T1000 (cell line): ENCODE results near the gene VSTM4.

Experiments
- DNase-seq: peaks from one replicate; lab custom pipeline; 2025; ENCODE audit warnings: mixed read lengths; lab: John Stamatoyannopoulos, UW

Gene VSTM4, protein sequence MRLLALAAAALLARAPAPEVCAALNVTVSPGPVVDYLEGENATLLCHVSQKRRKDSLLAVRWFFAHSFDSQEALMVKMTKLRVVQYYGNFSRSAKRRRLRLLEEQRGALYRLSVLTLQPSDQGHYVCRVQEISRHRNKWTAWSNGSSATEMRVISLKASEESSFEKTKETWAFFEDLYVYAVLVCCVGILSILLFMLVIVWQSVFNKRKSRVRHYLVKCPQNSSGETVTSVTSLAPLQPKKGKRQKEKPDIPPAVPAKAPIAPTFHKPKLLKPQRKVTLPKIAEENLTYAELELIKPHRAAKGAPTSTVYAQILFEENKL

DNA sequence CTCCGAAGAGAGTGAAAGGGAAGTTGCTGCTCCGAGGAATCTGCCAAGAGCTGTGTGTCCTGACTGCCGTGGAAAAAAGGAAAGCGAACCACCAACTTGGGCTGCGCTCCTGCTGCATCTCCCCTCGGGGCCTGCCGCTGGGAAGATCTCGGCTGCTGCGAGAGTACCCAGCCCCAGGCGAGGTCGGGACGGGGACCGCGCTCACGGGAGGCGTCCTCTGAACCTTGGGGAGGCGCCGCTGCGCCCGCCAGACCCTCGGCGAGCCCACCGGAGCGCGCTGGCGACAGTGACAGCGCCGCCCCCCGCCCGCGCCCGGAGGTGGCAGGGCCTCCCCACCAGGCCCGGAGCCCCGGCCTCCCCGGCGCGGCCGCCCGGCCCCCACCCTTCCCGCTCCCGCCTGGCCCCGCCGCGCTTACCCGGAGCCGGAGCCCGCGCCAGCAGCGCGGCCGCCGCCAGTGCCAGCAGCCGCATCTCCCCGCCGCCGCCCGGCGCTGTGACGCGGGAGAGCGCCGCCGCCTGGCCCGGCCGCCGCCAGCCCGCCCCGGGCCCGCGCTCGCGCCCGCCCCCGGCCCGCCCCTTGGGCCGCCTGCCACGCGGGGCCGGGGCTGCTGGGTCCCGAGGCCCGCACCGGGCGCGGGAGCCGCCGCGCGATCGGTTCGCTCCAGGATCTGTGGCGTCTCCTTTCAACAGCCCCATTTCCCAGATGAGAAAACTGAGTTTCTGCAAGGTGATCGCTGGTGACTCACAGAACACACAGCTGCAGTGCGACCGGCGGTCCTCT, at the start of gene VSTM4:
Gene VSTM4, minus strand, starts transcription at position 508 of the 781 bp plus-strand sequence. Its CDS starts 37 bp downstream, at position 471.
- DNase-seq: no peak

DNA sequence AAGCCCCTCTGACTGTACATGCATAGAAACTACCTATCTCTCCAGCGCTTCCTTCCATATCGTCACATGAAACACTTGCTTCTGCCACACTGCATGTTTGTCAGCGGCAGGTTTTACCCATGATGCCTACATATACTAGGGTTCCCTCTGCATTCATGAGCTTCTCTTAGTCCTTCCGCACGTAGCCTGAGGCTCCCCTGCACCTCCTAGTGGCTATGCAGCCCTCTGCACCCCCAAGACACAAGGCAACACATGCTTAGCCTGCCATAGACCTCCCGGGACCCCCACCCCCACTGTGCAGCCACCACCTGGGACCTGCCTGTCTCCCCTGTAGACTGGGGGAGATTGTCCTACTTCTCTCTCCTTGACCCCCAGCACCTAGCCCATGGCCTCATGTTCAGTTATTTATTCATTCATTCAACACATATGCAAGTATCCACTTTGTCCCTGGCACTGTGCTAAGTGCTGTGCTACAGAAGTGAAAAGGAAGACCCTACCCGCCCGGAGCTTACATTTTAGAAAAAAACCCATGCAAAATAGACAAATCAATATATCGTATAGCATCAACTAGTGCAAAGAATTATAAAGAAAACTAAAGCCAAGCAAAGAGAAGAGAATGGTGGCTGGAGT, 49.4 kb upstream of the VSTM4 start:
- DNase-seq: no peak

DNA sequence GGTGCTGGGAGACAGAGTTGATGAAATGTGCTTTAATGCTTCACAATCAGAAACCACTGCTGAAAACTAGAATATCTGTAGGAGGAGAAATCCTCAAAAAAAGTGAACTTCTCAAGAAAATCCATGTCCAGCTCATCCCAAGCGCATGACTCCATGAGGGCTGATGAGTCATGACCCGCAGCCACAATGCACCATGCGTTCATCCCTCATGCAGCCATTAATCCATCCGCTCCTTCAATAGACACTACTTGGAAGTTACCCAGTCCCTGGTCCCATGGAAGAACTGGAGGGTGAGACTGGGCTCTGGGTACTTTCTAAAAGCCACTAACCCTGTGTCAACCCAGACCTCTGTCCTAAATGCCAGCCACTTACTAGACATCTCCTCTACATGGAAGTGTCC, 48.4 kb upstream of the VSTM4 start:
- DNase-seq: no peak

DNA sequence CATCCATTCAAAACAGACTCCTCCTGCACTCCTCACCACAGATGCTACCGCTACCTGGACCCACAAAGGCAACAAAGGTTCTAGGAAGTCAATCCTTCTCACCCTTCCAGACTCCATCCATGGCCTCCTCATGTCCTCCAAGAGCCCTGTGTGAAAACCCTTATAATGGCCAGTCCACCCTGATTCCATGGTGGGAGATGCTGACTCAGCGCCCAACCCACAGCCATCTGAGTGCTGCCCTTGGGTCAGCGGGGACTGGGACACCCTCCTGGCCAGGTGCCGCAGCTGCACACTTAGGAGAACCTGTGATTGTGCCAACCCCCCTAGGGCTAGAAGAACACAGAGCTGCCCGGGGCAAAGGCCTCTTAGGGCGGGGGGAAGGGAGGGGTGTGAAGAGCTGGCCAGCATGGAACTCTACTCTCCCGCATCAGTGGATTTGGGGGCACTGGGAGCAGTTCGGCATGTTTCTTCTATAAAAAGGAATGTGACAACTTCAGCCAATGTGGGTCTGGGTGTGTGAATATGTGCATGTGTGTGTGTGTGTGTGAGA, 47.5 kb upstream of the VSTM4 start:
- DNase-seq: no peak

DNA sequence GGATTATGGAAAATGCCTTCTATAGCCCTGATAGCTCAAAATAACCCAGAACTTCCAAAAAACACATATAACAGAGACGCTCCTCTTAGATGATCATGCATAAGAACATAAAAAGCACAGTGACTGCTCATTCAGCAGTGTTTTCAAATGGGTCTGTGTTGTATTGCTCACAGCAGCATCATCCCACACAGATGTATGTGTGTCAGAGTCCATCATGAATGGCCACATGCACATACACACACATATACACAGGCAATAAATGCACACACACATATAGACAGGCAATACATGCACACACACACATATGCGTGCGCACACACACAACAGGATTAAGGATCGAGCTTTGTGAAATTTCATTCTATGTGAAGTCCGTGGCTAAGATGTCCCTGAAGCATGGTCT, 46.7 kb upstream of the VSTM4 start:
- DNase-seq: no peak

DNA sequence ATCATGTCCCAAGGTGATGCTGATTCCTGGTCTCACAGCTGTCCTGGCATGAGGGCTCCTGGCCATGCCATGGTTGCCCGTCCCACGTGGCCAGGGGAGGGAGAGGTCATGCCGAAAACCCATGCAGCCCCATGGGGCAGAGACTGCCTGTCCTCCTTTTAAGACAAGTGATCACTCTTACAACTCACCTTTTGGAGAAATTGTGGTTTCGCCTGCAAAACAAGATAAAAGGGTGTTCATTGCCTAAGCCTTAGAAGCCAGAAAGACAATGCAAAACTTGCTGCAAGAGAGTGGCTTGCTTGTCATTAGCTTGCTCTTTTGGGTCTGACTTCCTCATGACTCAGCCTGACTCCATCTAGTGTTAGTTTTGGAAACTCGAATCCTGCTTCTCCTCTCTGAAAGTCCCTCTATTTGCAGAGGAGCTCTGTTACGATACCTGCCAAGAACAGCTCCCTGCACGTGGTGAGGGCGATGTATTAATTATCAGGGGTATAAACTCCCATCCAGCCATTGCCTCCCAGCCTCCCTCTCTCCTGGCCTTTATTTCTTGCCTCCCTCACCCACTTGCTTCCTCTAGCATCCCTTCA, 46.2 kb upstream of the VSTM4 start:
- no peak for DNase-seq

DNA sequence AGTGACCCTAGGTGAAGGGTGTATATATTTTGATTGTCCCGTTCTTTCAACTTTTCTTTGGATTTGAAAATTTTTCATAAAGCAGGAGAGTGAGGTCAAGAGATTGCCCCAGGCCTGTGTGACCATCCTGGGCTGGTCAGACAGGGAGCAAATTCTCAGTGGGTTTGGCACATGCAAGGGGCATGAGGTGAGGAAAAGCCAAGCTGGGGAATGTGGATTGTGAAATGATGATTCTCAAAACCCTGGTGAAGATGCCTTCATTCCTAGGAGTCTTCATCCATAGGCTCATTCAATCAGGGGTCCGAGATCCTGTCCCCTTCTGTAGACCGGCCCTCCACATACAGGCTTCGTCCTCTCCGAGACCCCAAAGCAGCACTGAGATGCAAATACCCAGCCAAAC, 45.5 kb upstream of the VSTM4 start:
- DNase-seq: no peak

DNA sequence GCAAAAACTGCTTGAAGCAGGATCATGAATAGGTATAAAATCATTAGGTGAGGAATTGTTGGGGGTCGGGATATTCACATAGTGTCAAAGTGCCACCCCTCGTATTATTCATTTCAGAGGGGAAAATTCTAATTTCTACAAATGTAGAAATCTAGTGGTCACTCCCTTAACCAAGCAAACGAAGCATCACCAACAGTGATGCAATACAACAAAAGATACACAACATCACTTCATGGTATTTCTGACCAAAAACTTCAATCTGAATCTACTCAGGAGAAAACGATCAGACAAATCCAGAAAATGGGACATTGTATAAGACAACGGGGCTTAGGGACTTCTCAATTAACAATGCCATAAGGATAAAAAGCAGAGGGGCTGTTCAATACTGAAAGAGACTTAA, 44.8 kb upstream of the VSTM4 start:
- no peak for DNase-seq

DNA sequence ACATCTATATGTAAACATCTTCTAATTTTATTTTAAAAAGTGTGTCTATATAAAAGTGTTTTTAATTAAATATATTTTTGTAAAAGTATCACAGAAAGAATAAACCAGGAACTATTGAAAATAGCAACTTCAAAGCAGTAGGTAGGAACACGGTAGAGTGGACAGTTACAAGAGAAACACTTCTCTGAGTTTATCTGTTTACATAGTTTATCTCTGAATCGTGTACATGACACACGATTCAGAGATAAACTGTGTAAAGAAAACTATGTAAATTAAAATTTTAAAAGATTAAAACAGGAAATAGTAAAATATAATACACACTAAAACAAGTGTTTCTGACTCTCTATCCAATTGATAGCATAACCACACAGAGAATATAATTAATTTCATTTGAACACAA, 43.6 kb upstream of the VSTM4 start:
- no peak for DNase-seq

DNA sequence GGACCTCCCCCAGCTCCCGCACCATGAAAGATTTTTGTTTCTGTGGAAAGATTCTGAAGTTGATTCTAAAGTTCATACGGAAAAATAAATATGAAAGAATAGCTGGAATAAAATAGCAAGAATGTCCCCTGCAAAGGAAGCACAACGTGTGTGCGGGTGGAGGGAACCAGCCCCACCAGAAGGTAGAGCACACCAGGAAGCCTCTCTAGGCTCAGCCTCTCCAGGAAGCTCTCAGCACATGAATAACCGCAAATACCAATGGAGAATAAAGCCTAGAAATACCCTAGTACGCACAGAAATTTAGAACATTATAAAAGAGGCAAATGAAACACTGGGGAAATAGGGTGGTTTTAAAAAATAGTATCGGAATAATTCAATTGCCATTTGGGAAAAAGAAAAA, 43.1 kb upstream of the VSTM4 start:
- DNase-seq: no peak

DNA sequence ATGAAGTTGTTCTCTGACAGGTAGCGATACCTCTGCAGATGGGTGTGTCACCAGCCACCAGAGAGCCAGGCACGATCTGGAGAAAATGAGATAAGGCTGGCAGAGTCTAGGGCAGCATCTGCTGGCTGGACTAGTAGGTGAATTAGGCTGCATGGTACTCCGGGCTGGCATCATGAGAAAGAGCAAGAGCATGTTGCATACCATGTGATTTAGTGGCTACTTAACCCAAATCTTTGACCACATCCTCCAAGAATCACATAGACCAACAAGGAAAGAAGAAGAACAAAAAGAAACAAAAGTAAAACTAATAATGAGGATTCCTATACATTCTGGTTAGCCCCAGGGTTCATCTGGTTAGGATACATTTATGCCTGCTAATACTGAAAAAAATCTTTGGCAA, 41.9 kb upstream of the VSTM4 start:
- no peak for DNase-seq

DNA sequence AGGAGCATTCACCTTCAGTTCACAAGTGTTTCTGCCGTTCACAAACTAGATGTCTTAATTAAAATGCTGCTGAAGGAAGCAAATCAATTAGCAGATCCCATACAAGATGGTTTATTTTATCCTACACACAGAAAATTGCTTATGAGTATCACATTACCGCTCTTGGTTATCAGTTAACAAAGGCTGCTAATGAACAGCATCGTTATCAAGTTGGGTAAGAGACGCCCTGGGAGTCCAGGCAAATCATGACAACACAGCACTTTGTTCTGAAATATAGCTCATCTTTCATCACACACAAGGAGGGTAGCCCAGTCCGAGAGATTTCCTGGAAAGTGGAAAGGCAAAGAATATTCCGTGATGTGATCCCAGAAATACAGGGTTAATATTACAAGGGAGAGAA, 39.3 kb upstream of the VSTM4 start:
- no peak for DNase-seq

DNA sequence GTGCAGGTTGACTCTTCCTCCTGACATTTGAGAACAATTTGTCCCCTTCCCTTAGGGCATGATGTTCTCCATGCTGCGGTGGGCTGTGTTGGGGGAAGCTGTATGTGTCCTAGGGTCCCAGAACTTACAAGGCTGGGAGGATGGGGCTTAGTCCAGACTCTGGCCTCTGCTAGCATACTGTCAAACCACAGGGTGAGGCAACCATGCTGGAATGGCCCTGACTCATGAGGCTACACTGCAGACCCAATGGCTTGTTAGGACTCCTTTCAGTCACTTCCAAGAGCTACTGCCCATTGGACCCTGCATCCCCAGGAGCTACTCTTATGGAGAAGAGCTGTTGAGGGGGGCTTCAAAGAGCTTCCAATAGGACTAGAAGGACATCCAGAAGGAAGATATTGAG, 38.6 kb upstream of the VSTM4 start:
- no peak for DNase-seq

DNA sequence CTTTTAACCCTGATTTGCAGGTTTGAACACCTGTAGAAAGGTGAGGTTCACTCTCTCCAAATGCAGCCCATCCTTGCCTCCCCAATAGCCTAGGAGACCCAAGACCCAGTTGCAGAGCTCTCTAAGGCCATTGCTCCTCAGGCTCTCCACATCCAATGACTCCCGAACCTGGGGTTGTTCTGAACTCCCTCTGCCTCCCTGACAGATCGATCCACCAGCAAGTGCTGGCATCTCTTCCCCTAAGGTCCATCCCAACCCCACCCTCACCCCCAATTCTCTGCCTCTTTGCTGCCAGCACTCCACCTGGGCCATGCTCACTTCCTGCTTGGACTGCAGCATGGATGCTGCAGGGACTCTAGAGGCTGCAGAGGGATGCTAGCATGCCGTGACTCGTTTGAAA, 37.8 kb upstream of the VSTM4 start:
- DNase-seq: no peak

DNA sequence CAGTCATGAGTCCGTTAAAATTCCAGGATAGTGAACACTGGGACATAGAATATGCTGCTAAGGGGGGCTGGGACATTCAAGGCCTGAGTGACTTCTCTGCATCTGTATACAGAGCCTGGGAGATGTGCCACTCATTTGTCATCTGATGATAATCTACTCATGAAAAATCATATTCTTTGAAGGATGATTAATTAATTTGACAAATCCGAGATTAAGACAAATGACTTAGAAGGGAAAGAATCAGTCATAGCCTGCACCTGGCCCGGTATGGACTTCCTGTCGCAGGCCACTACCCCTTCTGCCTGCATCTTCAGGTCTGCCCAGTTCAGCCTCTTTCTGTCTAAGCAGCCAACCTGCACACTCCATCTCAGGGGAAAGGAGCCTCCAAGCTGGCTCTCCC, 37.3 kb upstream of the VSTM4 start:
- DNase-seq: no peak

DNA sequence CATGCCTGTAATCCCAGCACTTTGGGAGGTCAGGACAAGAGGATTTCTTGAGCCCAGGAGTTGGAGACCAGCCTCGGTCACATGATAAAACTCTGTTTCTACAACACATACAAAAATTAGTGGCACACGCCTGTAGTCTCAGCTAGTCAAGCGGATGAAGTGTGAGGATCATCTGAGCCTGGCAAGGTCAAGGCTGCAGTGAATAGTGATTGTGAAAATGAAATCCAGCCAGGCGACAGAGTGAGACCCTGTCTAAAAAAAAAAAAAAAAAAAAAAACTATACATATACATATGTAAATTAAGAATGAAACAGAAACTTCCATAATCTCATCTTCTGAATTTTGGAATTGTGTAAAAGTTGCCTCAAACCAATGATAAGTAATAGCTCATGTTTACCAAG, 36.7 kb upstream of the VSTM4 start:
- DNase-seq: no peak

DNA sequence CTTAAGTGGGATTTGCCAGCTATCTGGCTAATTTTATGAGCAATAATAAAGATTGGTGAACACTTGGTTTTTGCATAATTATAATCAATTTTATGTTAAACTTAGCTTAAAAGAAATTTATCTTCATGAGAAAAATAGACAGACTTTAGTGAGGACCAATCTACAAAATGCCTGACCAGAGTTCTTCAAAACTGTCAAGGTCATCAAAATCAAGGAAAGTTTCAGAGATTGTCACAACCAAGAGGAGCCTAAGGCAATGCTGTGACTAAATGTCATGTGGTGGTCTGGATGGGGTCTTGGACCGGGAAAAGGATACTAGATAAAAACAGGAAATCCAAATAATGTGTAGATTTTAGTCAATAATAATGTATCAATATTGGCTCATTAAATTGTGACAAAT, 36.2 kb upstream of the VSTM4 start:
- DNase-seq: no peak

DNA sequence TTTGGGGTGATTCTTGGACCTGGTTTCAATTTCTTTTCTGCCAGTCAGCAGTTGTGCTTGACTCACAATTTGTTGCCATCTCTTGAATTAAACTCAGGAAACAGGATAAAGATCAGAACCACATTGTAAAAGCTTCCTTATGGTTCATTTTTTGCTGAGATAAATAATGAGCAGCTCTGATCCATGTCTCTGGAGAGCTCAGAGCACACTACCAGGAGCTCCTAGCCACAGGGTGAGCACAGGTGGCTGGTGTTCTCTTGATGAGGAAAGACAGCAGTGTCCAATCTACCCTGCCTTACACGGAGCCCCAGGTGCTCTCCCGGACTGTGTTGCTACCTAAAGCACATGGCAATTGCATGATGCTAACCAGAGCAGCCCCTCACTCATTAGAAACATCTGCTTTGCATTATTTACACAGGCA, 35.7 kb upstream of the VSTM4 start:
- DNase-seq: no peak

DNA sequence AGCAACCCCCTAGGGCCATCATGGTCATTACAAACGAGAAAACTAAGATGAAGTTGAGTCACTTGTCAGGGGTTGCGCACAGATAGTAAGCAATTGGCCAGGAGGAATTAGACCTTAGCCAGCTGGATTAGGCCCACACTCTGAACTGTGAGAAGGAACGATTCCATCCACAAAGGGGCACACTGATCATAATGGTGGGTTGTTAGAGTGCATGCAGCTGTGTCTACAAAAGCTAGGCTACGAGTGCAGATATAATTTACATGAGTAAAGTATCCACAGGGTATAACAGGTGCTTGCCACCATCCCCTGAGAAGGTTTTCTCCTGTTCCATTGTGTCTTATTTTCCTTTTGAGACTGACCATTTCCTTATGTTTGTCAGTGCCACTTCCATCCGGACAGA, 35.1 kb upstream of the VSTM4 start:
- DNase-seq: no peak

DNA sequence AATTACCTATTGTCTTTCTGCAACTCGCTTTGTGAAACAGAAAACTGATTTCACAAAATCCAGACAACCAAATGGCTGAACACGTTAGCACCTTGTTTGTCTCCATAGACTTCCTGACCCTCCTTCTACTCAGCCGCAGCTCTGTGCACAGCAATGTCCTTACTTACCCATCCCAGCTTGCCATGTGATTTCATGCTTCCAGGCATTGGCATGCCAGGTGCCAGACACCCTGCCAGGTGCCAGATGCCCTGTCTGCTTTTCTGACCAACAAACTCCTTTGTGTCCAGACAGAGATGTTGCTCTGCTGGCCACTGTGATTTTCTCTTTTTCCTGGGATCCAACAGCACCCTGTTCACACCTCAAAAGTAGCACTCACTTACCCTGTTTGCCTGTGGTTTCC, 34.6 kb upstream of the VSTM4 start:
- DNase-seq: no peak

DNA sequence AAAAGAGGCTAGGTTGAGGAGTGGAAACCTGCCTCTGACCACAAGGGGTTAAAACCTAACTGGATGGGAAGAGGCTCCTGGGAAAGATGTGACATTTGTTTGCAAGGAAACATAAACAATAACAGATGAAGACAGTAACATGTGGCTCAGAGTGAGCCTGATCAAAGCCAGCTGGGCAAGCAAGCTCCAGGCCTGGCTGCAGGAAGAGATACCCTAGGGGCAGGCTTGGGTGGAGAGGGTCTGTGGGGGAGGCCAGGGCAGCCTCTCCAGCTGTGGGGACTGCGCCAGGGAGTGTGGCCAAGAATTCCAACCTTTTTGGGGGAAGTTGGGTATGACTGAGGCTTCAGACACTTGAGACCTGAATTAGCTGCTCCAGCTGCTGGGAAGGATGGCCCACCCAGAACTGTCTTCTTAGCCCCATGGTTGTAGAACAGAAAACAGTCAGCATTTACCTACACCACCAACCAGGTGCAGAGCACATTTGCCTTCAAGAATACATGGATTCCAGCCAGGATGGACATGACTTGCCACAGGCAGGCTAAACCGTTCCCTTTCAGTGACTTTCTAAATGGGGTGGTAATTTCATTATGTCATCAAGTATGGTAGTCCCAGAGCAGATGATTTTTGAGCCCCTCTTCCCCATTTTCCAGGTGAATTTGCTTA, 28.9 kb upstream of the VSTM4 start:
- DNase-seq: no peak

DNA sequence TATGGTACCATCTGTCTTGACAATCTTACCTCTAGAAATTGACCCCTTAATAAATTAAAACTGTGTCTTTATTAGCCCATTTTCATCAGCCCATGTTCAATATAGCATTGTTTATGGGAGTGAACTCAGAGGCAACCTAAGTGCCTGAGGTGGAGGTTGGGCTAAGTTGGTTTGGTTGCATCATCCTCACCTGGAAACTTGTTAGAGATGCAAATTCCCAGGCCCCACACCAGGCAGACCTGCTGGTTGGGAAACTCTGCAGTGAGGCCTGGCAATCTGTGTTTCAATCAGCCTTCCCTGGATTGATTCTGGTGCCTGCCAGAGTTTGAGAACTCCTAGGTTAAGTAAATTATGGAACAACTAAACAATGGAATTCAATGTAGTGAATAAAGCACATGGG, 27.9 kb upstream of the VSTM4 start:
- DNase-seq: no peak
